CD4-positive, CD25-positive, alpha-beta regulatory T cell (primary cell): ENCODE data around the gene TNFRSF9. TPM values are rescaled to one million over a fixed set of nuclear protein-coding genes. Genes with fewer than 3 reads are reported as not detected.
"Not testable (repeated sequence)": the region's sequence is repeated elsewhere in the genome, so short reads cannot be mapped to it uniquely, and the experiment has no call there.

Source experiments
- ATAC-seq, 2 donors: fragments of 150-1000 bp; cut with Tn5 transposase; one replicate each; pipeline ENCODE4 v1.10.0; 2021; ENCODE audit warnings: low read depth in 2 of 2, moderate number of reproducible peaks in 2 of 2, moderate library complexity in 1 of 2
- DNase-seq, 3 donors: peaks; one replicate each; pipeline versions ENCODE4 v3.0.0 to v3.0.0-alpha.2; 2012 to 2022; ENCODE audit warnings: mixed read lengths in 1 of 3
- H3K27ac ChIP-seq: one replicate; pipeline ENCODE4 v1.7.0; 2013; ENCODE audit warnings: mild to moderate bottlenecking, low read length; ENCODE audit not compliant: insufficient read depth, poor library complexity, severe bottlenecking
- H3K27me3 ChIP-seq: one replicate; pipeline ENCODE4 v1.7.0; 2013; ENCODE audit warnings: low read length; ENCODE audit not compliant: control insufficient read depth, insufficient read depth
- H3K36me3 ChIP-seq: one replicate; pipeline ENCODE4 v1.7.0; 2013; ENCODE audit warnings: mild to moderate bottlenecking, low read length, moderate library complexity; ENCODE audit not compliant: control insufficient read depth, insufficient read depth
- H3K4me1 ChIP-seq: 2 replicates; pipeline ENCODE4 v1.7.0; 2013; ENCODE audit warnings: mild to moderate bottlenecking, low read length; ENCODE audit not compliant: insufficient read depth, control insufficient read depth, poor library complexity, severe bottlenecking
- H3K4me3 ChIP-seq: one replicate; pipeline ENCODE4 v1.7.0; 2013; ENCODE audit warnings: low read depth, mild to moderate bottlenecking, low read length, moderate library complexity
- H3K9me3 ChIP-seq, 2 experiments: 1 replicate in 1 of 2; 2 replicates in 1 of 2; pipeline ENCODE4 v1.7.0; 2013; ENCODE audit warnings: low read length in 2 of 2, mild to moderate bottlenecking in 1 of 2, moderate library complexity in 1 of 2; ENCODE audit not compliant: control insufficient read depth in 2 of 2
- H3K27ac Mint-ChIP-seq, 3 donors: one replicate each; pipeline ENCODE4 v1.8.0; 2020 to 2022; ENCODE audit warnings: mild to moderate bottlenecking in 3 of 3, mixed read lengths in 3 of 3, moderate library complexity in 2 of 3
- H3K27me3 Mint-ChIP-seq: one replicate; pipeline ENCODE4 v1.8.0; 2022; ENCODE audit warnings: mild to moderate bottlenecking, mixed read lengths
- H3K36me3 Mint-ChIP-seq: one replicate; pipeline ENCODE4 v1.8.0; 2020; ENCODE audit warnings: mixed read lengths
- H3K4me1 Mint-ChIP-seq, 4 donors: one replicate each; pipeline ENCODE4 v1.8.0; 2020 to 2022; ENCODE audit warnings: mixed read lengths in 4 of 4, mild to moderate bottlenecking in 1 of 4
- H3K4me3 Mint-ChIP-seq, 4 donors: one replicate each; pipeline ENCODE4 v1.8.0; 2020 to 2022; ENCODE audit warnings: mild to moderate bottlenecking in 4 of 4, mixed read lengths in 4 of 4, moderate library complexity in 3 of 4
- H3K9me3 Mint-ChIP-seq, 7 donors: one replicate each; pipeline ENCODE4 v1.8.0; 2020 to 2022; ENCODE audit warnings: mixed read lengths in 7 of 7, mild to moderate bottlenecking in 3 of 7, moderate library complexity in 2 of 7
- polyA plus RNA-seq, 4 donors: library from polyadenylated mRNA; unstranded; fragments of 300-500 nt; fragmentation: Illumina TruSeq; gene quantifications; one replicate each; pipeline ENCODE4 v1.2.3, GENCODE V29; 2021
- total RNA-seq: library from RNA; stranded (reverse); gene quantifications from one replicate; pipeline ENCODE4 v1.2.3, GENCODE V29; 2022

The TNFRSF9 gene
- total and polyA plus RNA-seq, 5 donors from 2014 or later = 10.3 to 35.6 (median 30.9) TPM

DNA sequence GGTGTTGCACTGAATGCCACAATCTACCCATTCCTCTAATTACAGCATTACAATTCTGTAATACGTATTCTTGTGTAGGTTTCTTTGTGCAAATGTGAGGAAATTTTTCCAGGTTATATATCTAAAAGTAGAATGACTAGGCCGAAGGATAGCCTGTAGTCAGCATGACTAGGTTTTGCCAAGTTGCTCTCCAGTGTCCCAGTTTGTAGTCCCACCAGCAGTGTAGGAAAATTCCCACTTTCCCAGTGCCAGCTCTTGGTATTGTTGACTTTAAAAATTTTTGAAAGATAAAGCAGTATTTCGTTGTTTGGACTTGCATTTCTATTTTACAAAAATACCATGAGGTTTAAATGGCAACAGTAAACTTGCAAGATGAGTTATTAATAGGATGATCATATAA lies 23.8 kb upstream of the TNFRSF9 start:
- Mint-ChIP-seq H3K9me3 (no peaks in the 10 kb centered on the region), H3K27me3 (peaks cover 8% of the 10 kb centered on the region), H3K4me1 (peaks cover 30 to 80% (median 58%) of the 10 kb centered on the region in 4 donors), H3K4me3 (peak overlapping the region; percentile 91 to 99 (median 96)), H3K36me3 (peaks cover 37% of the 10 kb centered on the region), H3K27ac (peak overlapping the region; percentile 80 to 97 (median 89))
- H3K4me3 ChIP-seq = peak overlapping the region; percentile 68
- peak overlapping the region; percentile 47 for H3K27ac ChIP-seq
- H3K9me3 ChIP-seq = no peaks in the 10 kb centered on the region
- ATAC-seq = no peak
- H3K36me3 ChIP-seq = peaks cover 57% of the 10 kb centered on the region
- no peaks in the 10 kb centered on the region for H3K27me3 ChIP-seq
- no peak for DNase-seq
- H3K4me1 ChIP-seq = peaks cover 64% of the 10 kb centered on the region

- not testable (repeated sequence) for H3K27me3 ChIP-seq, H3K27me3 Mint-ChIP-seq, H3K9me3 ChIP-seq, DNase-seq, H3K9me3 Mint-ChIP-seq, ATAC-seq, H3K27ac ChIP-seq
- peaks cover 30 to 82% (median 58%) of the 10 kb centered on the region in 4 donors for H3K4me1 Mint-ChIP-seq
- H3K36me3 Mint-ChIP-seq = peaks cover 32% of the 10 kb centered on the region
- peak overlapping the region; percentile 91 to 99 (median 96) for H3K4me3 Mint-ChIP-seq
- H3K36me3 ChIP-seq = peaks cover 51% of the 10 kb centered on the region
- H3K4me1 ChIP-seq = peaks cover 64% of the 10 kb centered on the region
- H3K27ac Mint-ChIP-seq = peak overlapping the region; percentile 80 to 97 (median 91)
- H3K4me3 ChIP-seq = peak overlapping the region; percentile 68
Observed at GRCh38 chr1:7963841-7964240, 23.2 kb upstream of the TNFRSF9 start.

DNA sequence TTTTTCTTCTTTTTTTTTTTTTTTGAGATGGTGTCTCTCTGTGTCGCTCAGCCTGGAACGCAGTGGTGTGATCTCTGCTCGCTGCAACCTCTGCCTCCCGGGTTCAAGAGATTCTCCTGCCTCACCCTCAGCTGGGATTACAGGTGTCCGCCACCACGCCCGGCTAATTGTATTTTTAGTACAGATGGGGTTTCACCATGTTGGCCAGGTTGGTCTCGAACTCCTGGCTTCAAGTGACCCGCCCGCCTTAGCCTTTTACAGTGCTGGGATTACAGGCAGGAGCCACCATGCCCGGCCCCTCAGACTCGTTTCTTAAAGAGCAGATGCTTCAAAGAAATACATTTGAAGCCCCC lies 22.7 kb upstream of the TNFRSF9 start:
- H3K4me1 Mint-ChIP-seq = peaks cover 30 to 80% (median 57%) of the 10 kb centered on the region in 4 donors
- Histone ChIP-seq H3K36me3 (peaks cover 46% of the 10 kb centered on the region), H3K4me1 (peaks cover 64% of the 10 kb centered on the region), H3K27ac (peak overlapping the region; percentile 95), H3K4me3 (peak overlapping the region; percentile 93)
- ATAC-seq, H3K9me3 Mint-ChIP-seq, H3K27me3 Mint-ChIP-seq, DNase-seq, H3K27me3 ChIP-seq, H3K9me3 ChIP-seq: not testable (repeated sequence)
- H3K36me3 Mint-ChIP-seq = peaks cover 30% of the 10 kb centered on the region
- peak overlapping the region; percentile 55 to 97 (median 91) for H3K27ac Mint-ChIP-seq
- H3K4me3 Mint-ChIP-seq = peak overlapping the region; percentile 91 to 99 (median 96)

GRCh38 chr1:7962636-7963377 lies 22.2 kb upstream of the TNFRSF9 start:
- no peaks in the 10 kb centered on the region for H3K27me3 ChIP-seq
- no peaks in the 10 kb centered on the region for H3K9me3 ChIP-seq
- peak overlapping the region; percentile 93 for H3K4me3 ChIP-seq
- Mint-ChIP-seq H3K27me3 (peaks cover 8% of the 10 kb centered on the region), H3K36me3 (peaks cover 30% of the 10 kb centered on the region), H3K4me1 (peaks cover 30 to 80% (median 57%) of the 10 kb centered on the region in 4 donors), H3K27ac (peak overlapping the region; percentile 91 to 97 (median 92)), H3K4me3 (peak overlapping the region; percentile 91 to 100 (median 98)), H3K9me3 (no peaks in the 10 kb centered on the region)
- peak overlapping the region; percentile 95 for H3K27ac ChIP-seq
- DNase-seq = no peak
- peaks cover 43% of the 10 kb centered on the region for H3K36me3 ChIP-seq
- peaks cover 63% of the 10 kb centered on the region for H3K4me1 ChIP-seq
- no peak for ATAC-seq

- Mint-ChIP-seq H3K36me3 (peaks cover 26% of the 10 kb centered on the region), H3K4me3 (peak overlapping the region; percentile 91 to 100 (median 98)), H3K27ac (peak overlapping the region; percentile 91 to 97 (median 92)), H3K9me3 (peaks cover 0 to 1% (median 0%) of the 10 kb centered on the region in 7 donors), H3K27me3 (peaks cover 8% of the 10 kb centered on the region), H3K4me1 (peaks cover 29 to 77% (median 56%) of the 10 kb centered on the region in 4 donors)
- peak overlapping the region; percentile 95 for H3K27ac ChIP-seq
- H3K9me3 ChIP-seq = no peaks in the 10 kb centered on the region
- H3K4me3 ChIP-seq = peak overlapping the region; percentile 93
- H3K36me3 ChIP-seq = peaks cover 34% of the 10 kb centered on the region
- ATAC-seq (peak in 1 of 2 donors; percentile 3), DNase-seq (peak in 1 of 3 donors; percentile 37)
- H3K27me3 ChIP-seq = no peaks in the 10 kb centered on the region
- peaks cover 62% of the 10 kb centered on the region for H3K4me1 ChIP-seq
Observed at GRCh38 chr1:7962014-7962335, 21.3 kb upstream of the TNFRSF9 start.

DNA sequence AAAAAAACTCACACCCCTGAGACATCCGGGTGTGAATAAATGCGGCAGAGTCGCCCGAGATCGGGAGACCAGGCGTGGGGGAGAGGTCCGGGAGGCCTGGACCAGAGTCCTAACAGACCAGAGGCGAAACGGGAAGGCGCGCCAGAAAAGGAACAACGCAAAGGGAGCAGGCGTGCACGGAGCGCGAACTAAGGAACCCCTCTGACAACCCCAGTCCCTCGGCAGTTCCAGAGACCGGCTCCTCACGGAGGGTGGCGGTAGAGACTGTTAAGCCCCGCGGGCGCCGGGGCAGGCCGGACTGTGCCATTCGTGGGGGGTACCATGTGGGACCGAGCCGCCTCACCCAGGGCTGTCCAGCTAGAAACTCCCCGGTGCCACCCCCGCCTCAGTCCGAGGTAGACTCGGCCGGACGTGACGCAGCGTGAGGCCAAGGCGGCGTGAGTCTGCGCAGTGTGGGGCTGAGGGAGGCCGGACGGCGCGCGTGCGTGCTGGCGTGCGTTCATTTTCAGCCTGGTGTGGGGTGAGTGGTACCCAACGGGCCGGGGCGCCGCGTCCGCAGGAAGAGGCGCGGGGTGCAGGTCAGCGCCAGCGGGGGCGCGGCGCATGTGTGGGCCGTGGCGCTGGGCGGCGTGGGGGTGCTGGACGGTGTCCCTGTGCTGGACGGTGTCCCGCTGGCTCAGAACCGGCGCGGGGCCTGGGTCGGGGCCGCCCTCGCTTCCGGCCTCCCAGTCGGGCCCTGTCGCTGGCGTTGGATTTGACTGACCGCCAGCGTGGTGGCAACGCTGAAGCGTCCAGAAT lies 20.8 kb upstream of the TNFRSF9 start, which contains the start of gene PARK7:
Gene PARK7 (plus strand): TSS at position 496 of the 798 bp plus-strand sequence. CDS start 1,075 bp downstream, outside the sequence.
- Histone ChIP-seq H3K27ac (peak within 1 kb of the TSS; percentile 95), H3K4me1 (peaks cover 62% of the 10 kb centered on the region), H3K4me3 (peak within 1 kb of the TSS; percentile 95), H3K36me3 (peaks cover 29% of the 10 kb centered on the region), H3K9me3 (no peaks in the 10 kb centered on the region), H3K27me3 (no peaks in the 10 kb centered on the region)
- peak; percentile 99 to 100 (median 100) for DNase-seq
- peaks cover 28 to 77% (median 55%) of the 10 kb centered on the region in 4 donors for H3K4me1 Mint-ChIP-seq
- peaks cover 0 to 1% (median 0%) of the 10 kb centered on the region in 7 donors for H3K9me3 Mint-ChIP-seq
- H3K27ac Mint-ChIP-seq = peak within 1 kb of the TSS; percentile 97 to 98 (median 97)
- peaks cover 8% of the 10 kb centered on the region for H3K27me3 Mint-ChIP-seq
- peaks cover 21% of the 10 kb centered on the region for H3K36me3 Mint-ChIP-seq
- peak; percentile 97 to 98 for ATAC-seq
- peak within 1 kb of the TSS; percentile 91 to 100 (median 98) for H3K4me3 Mint-ChIP-seq

DNA sequence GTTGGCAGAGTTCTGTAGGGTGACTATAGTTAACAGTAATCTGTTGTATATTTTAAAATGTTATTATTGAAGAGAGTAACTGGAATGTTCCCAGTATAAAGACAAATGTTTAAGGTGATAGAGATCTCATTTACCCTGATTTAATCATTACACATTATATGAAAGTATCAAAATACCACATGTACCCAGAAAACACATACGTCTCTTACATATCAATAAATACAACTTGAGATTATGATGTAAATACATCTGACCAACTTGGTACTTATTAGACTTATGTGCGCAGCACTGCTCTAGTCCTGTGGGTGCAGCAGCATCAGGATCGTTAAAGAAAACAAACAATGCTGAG lies 20.2 kb upstream of the TNFRSF9 start:
- Mint-ChIP-seq H3K27me3 (peaks cover 8% of the 10 kb centered on the region), H3K27ac (peak overlapping the region; percentile 97 to 98 (median 97)), H3K4me3 (peak overlapping the region; percentile 91 to 100 (median 98)), H3K36me3 (peaks cover 18% of the 10 kb centered on the region), H3K9me3 (peaks cover 0 to 1% (median 0%) of the 10 kb centered on the region in 7 donors), H3K4me1 (peaks cover 34 to 79% (median 58%) of the 10 kb centered on the region in 4 donors)
- Histone ChIP-seq H3K27ac (peak overlapping the region; percentile 95), H3K4me1 (peaks cover 63% of the 10 kb centered on the region), H3K4me3 (peak overlapping the region; percentile 95), H3K9me3 (no peaks in the 10 kb centered on the region), H3K36me3 (peaks cover 23% of the 10 kb centered on the region), H3K27me3 (no peaks in the 10 kb centered on the region)
- DNase-seq (no peak), ATAC-seq (peak in 1 of 2 donors; percentile 17)
